ENCODE measurements around the gene C2orf68. TPM values are rescaled to one million over a fixed set of nuclear protein-coding genes. Genes with fewer than 3 reads are reported as not detected.

The C2orf68 gene
- total RNA-seq, 1 experiment from 2014 or later = 23.7 TPM

GRCh38 chr2:85605406-85606115, 6.3 kb downstream of the C2orf68 start:
- Histone ChIP-seq H3K9me3 (ENCODE audit: control insufficient read depth, insufficient read depth, low read depth, low read length) (no peaks in the 10 kb centered on the region), H3K36me3 (ENCODE audit: control insufficient read depth, insufficient read depth, low read length) (peaks cover 3% of the 10 kb centered on the region; the same call in 1 of the 2 replicates), H3K4me1 (ENCODE audit: control insufficient read depth, insufficient read depth, low read length) (peaks cover 19% of the 10 kb centered on the region), H3K27ac (ENCODE audit: low read length) (no peak overlapping the region), H3K4me3 (ENCODE audit: low read depth in 2 of 2, low read length in 2 of 2) (no peak overlapping the region), H3K27me3 (ENCODE audit: control insufficient read depth, insufficient read depth, low read length) (no peaks in the 10 kb centered on the region)
- POLR2A ChIA-PET = interaction anchor here (0.5 to 1.5 kb wide), 3 partner anchors 10 to 278 kb away, joined by 3 to 10 read pairs (median 3); partner anchors contain the start of gene RNF181
- intact Hi-C loops (cut with micrococcal nuclease; ENCODE audit: unreplicated experiment) (no loop called here), in situ Hi-C loops (cut with HindIII; ENCODE audit: low pct_unique_long_range_greater_than_20kb, low sequenced_read_pairs) (no loop called here)
- ATAC-seq (no peak), DNase-seq (ENCODE audit: low read depth, low spot score) (no peak)
- CTCF ChIA-PET = no interaction called here
- TF ChIP-seq POLR2AphosphoS5 (IDR thresholded peaks at IDR 0.05; ENCODE audit: low read depth, low read length) (no peak), SIN3A (IDR thresholded peaks at IDR 0.05; ENCODE audit: borderline replicate concordance, insufficient read depth, low read depth, low read length) (no peak), CTCF (IDR thresholded peaks at IDR 0.05) (no peak), REST (IDR thresholded peaks at IDR 0.05; ENCODE audit: insufficient read depth in 1 of 2, low read depth in 2 of 2, low read length in 1 of 2) (no peak), TCF7L2 (IDR thresholded peaks at IDR 0.05; ENCODE audit: low read depth, low read length) (no peak)
- no TSS peak for BruUV-seq (replicated peaks)

- peaks cover 27% of the 10 kb centered on the region for H3K4me1 ChIP-seq (ENCODE audit: control insufficient read depth, insufficient read depth, low read length)
- intact Hi-C loops (cut with micrococcal nuclease; ENCODE audit: unreplicated experiment) (no loop called here), in situ Hi-C loops (cut with HindIII; ENCODE audit: low pct_unique_long_range_greater_than_20kb, low sequenced_read_pairs) (no loop called here)
- no peak for DNase-seq (ENCODE audit: low read depth, low spot score)
- no peaks in the 10 kb centered on the region for H3K9me3 ChIP-seq (ENCODE audit: control insufficient read depth, insufficient read depth, low read depth, low read length)
- no peak for ATAC-seq
- BruUV-seq (replicated peaks) = no TSS peak
- no peak overlapping the region for H3K4me3 ChIP-seq (ENCODE audit: low read depth in 2 of 2, low read length in 2 of 2)
- H3K27me3 ChIP-seq (ENCODE audit: control insufficient read depth, insufficient read depth, low read length) = no peaks in the 10 kb centered on the region
- TF ChIP-seq CTCF (IDR thresholded peaks at IDR 0.05) (no peak), REST (IDR thresholded peaks at IDR 0.05; ENCODE audit: insufficient read depth in 1 of 2, low read depth in 2 of 2, low read length in 1 of 2) (no peak), TCF7L2 (IDR thresholded peaks at IDR 0.05; ENCODE audit: low read depth, low read length) (no peak)
- CTCF ChIA-PET = interaction anchor here (0.6 kb wide), 1 partner anchor 100 kb away, joined by 4 read pairs; no protein-coding TSS in a partner anchor
- no peak overlapping the region for H3K27ac ChIP-seq (ENCODE audit: low read length)
- POLR2A ChIA-PET = interaction anchor here (0.6 to 1.5 kb wide), 2 partner anchors 9 to 12 kb away, joined by 3 read pairs; partner anchors contain the start of gene RNF181
- peaks cover 3% of the 10 kb centered on the region; the same call in 1 of the 2 replicates for H3K36me3 ChIP-seq (ENCODE audit: control insufficient read depth, insufficient read depth, low read length)
These were observed 7.1 kb downstream of the C2orf68 start for GRCh38 chr2:85604568-85605339.

Measured in Panc1 (cell line).